ENCODE measurements around the gene ZGPAT. TPM values are rescaled to one million over a fixed set of nuclear protein-coding genes. Genes with fewer than 3 reads are reported as not detected.

The ZGPAT gene
- total and polyA plus RNA-seq, 9 donors = 1.7 to 26.4 (median 18.9) TPM

DNA sequence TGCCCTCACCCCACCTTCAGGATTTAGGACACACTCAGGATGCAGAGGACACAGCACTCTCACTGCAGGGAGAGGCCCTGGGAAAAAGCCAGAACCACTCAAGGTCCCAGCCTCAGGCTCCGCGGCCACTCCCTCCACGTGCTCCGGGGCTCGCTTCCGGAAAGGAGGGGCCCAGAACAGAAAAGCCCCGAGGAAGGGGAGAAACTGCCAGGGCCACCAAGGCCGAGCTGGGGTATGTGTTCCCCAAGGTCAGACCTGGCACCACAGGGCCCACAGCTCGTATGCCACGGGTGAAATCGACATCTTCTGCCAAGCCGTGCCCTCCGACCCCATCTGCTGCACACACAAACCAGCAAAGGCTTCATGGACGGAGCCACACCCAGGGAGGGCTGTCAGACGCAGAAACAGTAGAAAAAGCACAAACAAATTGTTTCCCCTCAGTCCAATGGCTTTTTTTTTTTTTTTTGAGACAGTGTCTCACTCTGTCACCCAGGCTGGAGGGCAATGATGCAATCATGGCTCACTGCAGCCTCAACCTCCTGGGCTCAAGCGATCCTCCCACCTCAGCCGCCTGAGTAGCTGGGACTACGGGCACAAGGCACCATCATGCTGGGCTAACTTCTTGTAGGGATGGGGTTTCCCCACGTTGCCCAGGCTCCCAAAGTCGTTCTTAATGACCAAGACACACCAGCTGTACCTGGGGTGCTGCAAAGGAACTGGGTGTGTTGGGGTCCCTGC, 65.1 kb downstream of the ZGPAT start:
- TF ChIP-seq POLR2A (IDR thresholded peaks at IDR 0.05) = no peak
- no peak for TF ChIP-seq EP300 (IDR thresholded peaks at IDR 0.05)
- TF ChIP-seq, protein P1, sequence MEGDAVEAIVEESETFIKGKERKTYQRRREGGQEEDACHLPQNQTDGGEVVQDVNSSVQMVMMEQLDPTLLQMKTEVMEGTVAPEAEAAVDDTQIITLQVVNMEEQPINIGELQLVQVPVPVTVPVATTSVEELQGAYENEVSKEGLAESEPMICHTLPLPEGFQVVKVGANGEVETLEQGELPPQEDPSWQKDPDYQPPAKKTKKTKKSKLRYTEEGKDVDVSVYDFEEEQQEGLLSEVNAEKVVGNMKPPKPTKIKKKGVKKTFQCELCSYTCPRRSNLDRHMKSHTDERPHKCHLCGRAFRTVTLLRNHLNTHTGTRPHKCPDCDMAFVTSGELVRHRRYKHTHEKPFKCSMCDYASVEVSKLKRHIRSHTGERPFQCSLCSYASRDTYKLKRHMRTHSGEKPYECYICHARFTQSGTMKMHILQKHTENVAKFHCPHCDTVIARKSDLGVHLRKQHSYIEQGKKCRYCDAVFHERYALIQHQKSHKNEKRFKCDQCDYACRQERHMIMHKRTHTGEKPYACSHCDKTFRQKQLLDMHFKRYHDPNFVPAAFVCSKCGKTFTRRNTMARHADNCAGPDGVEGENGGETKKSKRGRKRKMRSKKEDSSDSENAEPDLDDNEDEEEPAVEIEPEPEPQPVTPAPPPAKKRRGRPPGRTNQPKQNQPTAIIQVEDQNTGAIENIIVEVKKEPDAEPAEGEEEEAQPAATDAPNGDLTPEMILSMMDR (IDR thresholded peaks at IDR 0.05) = no peak
- Histone ChIP-seq H3K36me3 (no peaks in the 10 kb centered on the region), H3K9me3 (no peaks in the 10 kb centered on the region), H3K4me1 (ENCODE audit: insufficient read depth) (peaks cover 20% of the 10 kb centered on the region), H3K27me3 (no peaks in the 10 kb centered on the region), H3K4me3 (no peak overlapping the region), H3K27ac (peak overlapping the region in 1 of 2 donors; percentile 51)
- intact Hi-C loops (cut with DNase I) = loop anchor here in 1 of 4 donors (10.0 kb wide), 1 partner anchor 202 kb away; the partner anchor contains the start of gene SAMD10
- DNase-seq = peak; percentile 47 to 79 (median 68)
- 37 to 58% (median 47%) methylated on average over 20 of the region's 20 CpGs for WGBS, 3 donors

DNA sequence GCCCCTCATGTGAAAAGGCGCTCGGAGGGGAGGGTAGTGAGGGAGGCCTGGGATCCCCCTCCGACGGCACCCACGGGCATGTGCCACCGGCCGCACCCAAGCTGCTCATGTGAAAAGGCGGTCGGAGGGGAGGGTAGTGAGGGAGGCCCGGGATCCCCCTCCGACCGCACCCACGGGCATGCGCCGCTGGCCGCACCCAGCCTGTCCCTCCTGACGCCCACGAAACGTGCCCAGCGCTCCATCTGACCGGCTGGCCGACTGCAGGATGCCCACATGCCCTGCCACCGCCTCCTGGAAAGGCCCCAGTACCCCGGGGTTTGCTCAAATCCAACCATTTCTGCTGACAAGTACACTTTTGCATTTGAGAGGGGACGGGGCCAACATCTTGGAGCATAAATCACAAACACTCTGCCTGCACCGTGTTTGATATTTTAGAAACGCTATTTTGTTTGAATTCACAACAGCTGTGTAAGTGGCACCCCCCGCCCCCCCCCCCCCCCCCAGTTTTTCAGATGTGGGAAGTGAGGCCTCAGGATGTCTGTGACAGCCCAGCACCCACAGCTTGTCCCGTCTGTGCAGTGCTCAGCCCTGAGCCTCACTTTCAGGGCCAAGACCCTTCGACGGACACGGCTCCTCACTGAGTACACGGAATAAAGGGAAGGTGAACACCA, 65.9 kb downstream of the ZGPAT start:
- Histone ChIP-seq H3K27me3 (no peaks in the 10 kb centered on the region), H3K36me3 (no peaks in the 10 kb centered on the region), H3K9me3 (no peaks in the 10 kb centered on the region), H3K4me3 (no peak overlapping the region), H3K27ac (peak overlapping the region in 1 of 2 donors; percentile 51), H3K4me1 (ENCODE audit: insufficient read depth) (peaks cover 20% of the 10 kb centered on the region)
- TF ChIP-seq, protein P1 (IDR thresholded peaks at IDR 0.05) = no peak
- TF ChIP-seq POLR2A (IDR thresholded peaks at IDR 0.05) (no peak), EP300 (IDR thresholded peaks at IDR 0.05) (no peak)
- intact Hi-C loops (cut with DNase I) = loop anchor here in 2 of 4 donors (2.0 to 10.0 kb wide), 2 partner anchors 91 to 201 kb away; partner anchors contain the start of genes SAMD10 (in 1 of the 2) and TPD52L2 (in 1 of the 2)
- peak in 1 of 5 donors; percentile 48 for DNase-seq
- 44 to 68% (median 58%) methylated on average over 32 to 33 of the region's 33 CpGs for WGBS, 3 donors

DNA sequence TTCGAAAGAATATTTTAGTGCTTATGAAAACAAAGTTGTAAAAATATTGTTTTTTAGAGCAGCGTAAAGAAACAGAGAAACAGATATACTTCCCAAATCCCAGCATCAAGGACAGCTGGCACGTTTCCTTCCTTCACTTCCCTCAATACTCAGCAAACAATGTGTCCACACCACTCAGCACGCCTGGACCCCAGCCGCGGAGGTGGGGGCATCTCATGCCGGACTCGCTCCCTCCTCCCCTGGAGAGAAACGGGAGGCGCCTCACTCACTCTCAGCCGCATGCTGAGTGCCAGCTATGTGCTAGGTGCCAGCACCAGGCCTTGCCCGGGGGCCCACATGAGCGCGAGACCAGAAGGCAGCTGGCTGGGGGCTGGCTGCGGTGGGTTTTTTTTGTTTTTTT, 66.5 kb downstream of the ZGPAT start:
- H3K4me3 ChIP-seq = no peak overlapping the region
- no peak for TF ChIP-seq EP300 (IDR thresholded peaks at IDR 0.05)
- no peak for TF ChIP-seq POLR2A (IDR thresholded peaks at IDR 0.05)
- TF ChIP-seq, protein P1 (IDR thresholded peaks at IDR 0.05) = no peak
- intact Hi-C loops (cut with DNase I) = loop anchor here in 2 of 4 donors (2.0 to 10.0 kb wide), 2 partner anchors 90 to 200 kb away; partner anchors contain the start of genes SAMD10 (in 1 of the 2) and TPD52L2 (in 1 of the 2)
- peaks cover 20% of the 10 kb centered on the region for H3K4me1 ChIP-seq (ENCODE audit: insufficient read depth)
- no peaks in the 10 kb centered on the region for H3K27me3 ChIP-seq
- WGBS, 3 donors = 11 to 41% (median 12%) methylated on average over 15 of the region's 15 CpGs
- H3K9me3 ChIP-seq = no peaks in the 10 kb centered on the region
- peak in 3 of 5 donors; percentile 59 to 65 (median 62) for DNase-seq
- H3K36me3 ChIP-seq = no peaks in the 10 kb centered on the region
- H3K27ac ChIP-seq = peak overlapping the region in 1 of 2 donors; percentile 51

Measured in ovary (tissue), 9 donors.